PFSK-1 (cell line): ENCODE measurements around the gene SDC1.

Experiments
- POLR2AphosphoS5 ChIP-seq: IDR thresholded peaks from 2 replicates; pipeline ENCODE4 v1.6.1; 2012; ENCODE audit warnings: low read depth, mild to moderate bottlenecking, control low read depth, low read length, moderate library complexity
- REST ChIP-seq, 2 experiments: IDR thresholded peaks; 2 replicates each; pipeline versions ENCODE4 v1.6.1 to v1.8.0; 2011 to 2012; ENCODE audit warnings: low read depth in 2 of 2, low read length in 2 of 2, control low read depth in 1 of 2, inconsistent platforms in 1 of 2, mild to moderate bottlenecking in 1 of 2, moderate library complexity in 1 of 2; ENCODE audit not compliant: insufficient read depth in 1 of 2

- TF ChIP-seq POLR2AphosphoS5, result no peak
- TF ChIP-seq REST (IDR thresholded peaks at IDR 0.05; ENCODE audit: insufficient read depth in 1 of 2, low read depth in 2 of 2, low read length in 2 of 2), result no peak
Observed at GRCh38 chr2:20212871-20213503, 11.9 kb downstream of the SDC1 start.
